Spleen (tissue), 11 donors: ENCODE results near the gene ALK. TPM values are rescaled to one million over a fixed set of nuclear protein-coding genes. Genes with fewer than 3 reads are reported as not detected.

Experiments used
- DNase-seq: peaks from one replicate; pipeline ENCODE4 v3.0.0-alpha.2; 2020
- H3K27ac ChIP-seq, 8 donors: fragments of 200-600 bp; sonication (generic) in 7 of 8; 1 replicate in 4 of 8; 2 replicates in 4 of 8; pipeline versions ENCODE4 v1.5.0 to v1.8.0; 2016 to 2021; ENCODE audit warnings: inconsistent platforms in 4 of 8, mild to moderate bottlenecking in 4 of 8, moderate library complexity in 1 of 8
- H3K27me3 ChIP-seq, 7 donors: fragments of 200-600 bp; sonication (generic) in 6 of 7; replicated peaks in 1 of 7; 1 replicate in 4 of 7; 2 replicates in 3 of 7; pipeline versions ENCODE4 v1.5.0 to v1.8.0; 2016 to 2021; ENCODE audit warnings: inconsistent platforms in 3 of 7, mild to moderate bottlenecking in 1 of 7
- H3K36me3 ChIP-seq, 6 donors: fragments of 200-600 bp; sonication (generic) in 5 of 6; 1 replicate in 4 of 6; 2 replicates in 2 of 6; pipeline versions ENCODE4 v1.5.0 to v1.8.0; 2016 to 2021; ENCODE audit warnings: inconsistent platforms in 2 of 6
- H3K4me1 ChIP-seq, 6 donors: fragments of 200-600 bp; sonication (generic) in 5 of 6; 1 replicate in 3 of 6; 2 replicates in 3 of 6; pipeline versions ENCODE4 v1.5.0 to v1.8.0; 2016 to 2021; ENCODE audit warnings: inconsistent platforms in 3 of 6
- H3K4me3 ChIP-seq, 8 donors: fragments of 200-600 bp; sonication (generic) in 7 of 8; 1 replicate in 4 of 8; 2 replicates in 4 of 8; pipeline versions ENCODE4 v1.5.0 to v1.8.0; 2016 to 2021; ENCODE audit warnings: inconsistent platforms in 4 of 8, mild to moderate bottlenecking in 4 of 8, moderate library complexity in 2 of 8
- H3K9me3 ChIP-seq, 8 donors: fragments of 200-600 bp; sonication (generic) in 7 of 8; 1 replicate in 4 of 8; 2 replicates in 4 of 8; pipeline versions ENCODE4 v1.5.0 to v1.8.0; 2016 to 2021; ENCODE audit warnings: inconsistent platforms in 4 of 8
- POLR2A ChIP-seq, 3 donors: fragments of 450-650 bp; IDR thresholded peaks; one replicate each; pipeline ENCODE4 v1.5.1; 2017; ENCODE audit warnings: antibody characterized with exemption in 3 of 3, mild to moderate bottlenecking in 1 of 3
- POLR2AphosphoS5 ChIP-seq, 3 donors: sonication (generic); formaldehyde crosslinking; IDR thresholded peaks; one replicate each; pipeline ENCODE4 v1.5.1; 2017; ENCODE audit warnings: antibody characterized with exemption in 3 of 3
- WGBS, 5 donors: extraction: QIAGEN DNeasy Blood & Tissue Kit in 3 of 5; methylation state at CpG; one replicate each; pipeline versions ENCODE4 v1.1.5 to v1.1.7; 2013 to 2018; 5-methylcytosine and 5-hydroxymethylcytosine counted together
- intact Hi-C: fragments of 100-400 bp; cut with DNase I; formaldehyde crosslinking; loops from one replicate; pipeline ENCODE4 v1.15.0; 2023; ENCODE audit warnings: low total_unique reads
- polyA plus RNA-seq, 3 donors: library from polyadenylated mRNA; stranded (reverse); fragments of 200-250 nt; gene quantifications; one replicate each; pipeline ENCODE4 v1.2.1, GENCODE V29; 2013
- total RNA-seq, 7 donors: library from RNA; depleted of rRNA in 3 of 7; stranded (reverse); fragments of >200 nt in 3 of 7; fragmentation: NEBNext Ultra II Directional in 4 of 7; extraction: Animal tissue kit (Norgen Biotek cat#: 25700) in 4 of 7; gene quantifications; one replicate each; pipeline versions ENCODE4 v1.1.0 to v1.2.1, GENCODE V29; 2016 to 2021
- TF ChIP-seq, protein P1 (sequence below), 11 experiments: fragments of 200-600 bp in 7 of 11; fragments of 450-650 bp in 4 of 11; sonication (generic) in 4 of 11; IDR thresholded peaks in 8 of 11; conservative IDR thresholded peaks in 3 of 11; 1 replicate in 7 of 11; 2 replicates in 4 of 11; pipeline versions ENCODE4 v1.4.0 to v1.8.0; 2016 to 2021; ENCODE audit warnings: antibody characterized with exemption in 11 of 11, inconsistent platforms in 4 of 11, mild to moderate bottlenecking in 1 of 11
- donor health status: healthy with polysubstance abuse.
- donor health status: DM: no; HTN: no; CAD: no; lungs with moderate emphysema.
- donor health status: DM: no; HTN: no; CAD: no.
- donor health status: Bipolar disorder and iron deficiency.
- donor health status: healthy.
- donor health status: DM: no; HTN: no; CAD: no.
- donor health status: DM: yes; HTN: yes; CAD: no.

ALK gene
- total and polyA plus RNA-seq, 10 donors = 0.03 to 0.28 (median 0.06) TPM; not detected in 7

DNA sequence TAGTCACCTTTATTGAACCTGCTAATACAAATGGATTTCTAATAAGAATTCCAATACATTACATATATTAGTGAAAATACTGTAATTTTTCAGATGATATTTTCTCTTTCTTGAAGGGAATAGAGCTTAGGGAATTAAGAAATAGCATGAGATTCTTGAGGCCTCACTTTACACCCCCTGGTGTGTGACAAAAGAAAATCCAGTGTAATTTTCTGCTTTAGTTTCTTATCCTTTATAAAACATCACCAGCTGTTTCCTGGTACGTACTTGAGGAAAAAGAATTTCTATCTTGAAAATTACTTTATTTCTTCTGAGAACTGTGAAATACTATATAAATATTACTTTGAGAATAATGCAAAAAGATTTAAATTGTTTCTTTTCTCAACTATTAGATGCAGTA, 734.6 kb downstream of the ALK start:
- Histone ChIP-seq H3K27ac (no peak overlapping the region), H3K9me3 (no peaks in the 10 kb centered on the region), H3K36me3 (peaks cover 0 to 41% (median 0%) of the 10 kb centered on the region in 6 donors), H3K27me3 (no peaks in the 10 kb centered on the region), H3K4me3 (no peak overlapping the region), H3K4me1 (no peaks in the 10 kb centered on the region)
- intact Hi-C loops = no loop called here
- TF ChIP-seq POLR2A (IDR thresholded peaks at IDR 0.05) (no peak), POLR2AphosphoS5 (IDR thresholded peaks at IDR 0.05) (no peak)
- TF ChIP-seq, protein P1, sequence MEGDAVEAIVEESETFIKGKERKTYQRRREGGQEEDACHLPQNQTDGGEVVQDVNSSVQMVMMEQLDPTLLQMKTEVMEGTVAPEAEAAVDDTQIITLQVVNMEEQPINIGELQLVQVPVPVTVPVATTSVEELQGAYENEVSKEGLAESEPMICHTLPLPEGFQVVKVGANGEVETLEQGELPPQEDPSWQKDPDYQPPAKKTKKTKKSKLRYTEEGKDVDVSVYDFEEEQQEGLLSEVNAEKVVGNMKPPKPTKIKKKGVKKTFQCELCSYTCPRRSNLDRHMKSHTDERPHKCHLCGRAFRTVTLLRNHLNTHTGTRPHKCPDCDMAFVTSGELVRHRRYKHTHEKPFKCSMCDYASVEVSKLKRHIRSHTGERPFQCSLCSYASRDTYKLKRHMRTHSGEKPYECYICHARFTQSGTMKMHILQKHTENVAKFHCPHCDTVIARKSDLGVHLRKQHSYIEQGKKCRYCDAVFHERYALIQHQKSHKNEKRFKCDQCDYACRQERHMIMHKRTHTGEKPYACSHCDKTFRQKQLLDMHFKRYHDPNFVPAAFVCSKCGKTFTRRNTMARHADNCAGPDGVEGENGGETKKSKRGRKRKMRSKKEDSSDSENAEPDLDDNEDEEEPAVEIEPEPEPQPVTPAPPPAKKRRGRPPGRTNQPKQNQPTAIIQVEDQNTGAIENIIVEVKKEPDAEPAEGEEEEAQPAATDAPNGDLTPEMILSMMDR (IDR thresholded peaks at IDR 0.05 in 8 of 11, conservative IDR thresholded peaks at IDR 0.05 in 3 of 11) = no peak
- WGBS, 5 donors = 88 to 100% (median 92%) methylated on average over 1 of the region's 1 CpG
- DNase-seq = no peak

DNA sequence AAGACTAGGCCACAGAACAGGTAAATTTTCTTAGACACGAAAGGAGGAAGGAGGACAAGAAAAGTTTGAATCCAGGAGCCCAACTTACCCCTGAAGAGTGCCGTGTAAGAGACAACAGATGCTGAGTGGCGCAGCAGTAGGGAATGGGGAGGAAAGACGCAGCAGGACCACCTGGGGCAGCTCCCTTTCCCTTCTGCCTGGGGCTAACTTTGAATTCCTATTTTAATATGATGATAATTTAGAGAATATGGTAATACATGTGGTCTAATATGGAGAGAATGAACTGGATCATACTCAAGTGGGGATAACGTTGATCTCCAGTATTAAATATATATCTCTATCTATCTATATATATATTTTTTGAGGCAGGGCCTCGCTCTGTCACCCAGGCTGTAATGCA, 736.9 kb downstream of the ALK start:
- Histone ChIP-seq H3K36me3 (peaks cover 0 to 62% (median 4%) of the 10 kb centered on the region in 6 donors), H3K27ac (no peak overlapping the region), H3K4me3 (no peak overlapping the region), H3K27me3 (no peaks in the 10 kb centered on the region), H3K9me3 (no peaks in the 10 kb centered on the region), H3K4me1 (no peaks in the 10 kb centered on the region)
- no peak for DNase-seq
- no peak for TF ChIP-seq POLR2A (IDR thresholded peaks at IDR 0.05)
- intact Hi-C loops = no loop called here
- 89 to 94% (median 93%) methylated on average over 6 of the region's 6 CpGs for WGBS, 5 donors

DNA sequence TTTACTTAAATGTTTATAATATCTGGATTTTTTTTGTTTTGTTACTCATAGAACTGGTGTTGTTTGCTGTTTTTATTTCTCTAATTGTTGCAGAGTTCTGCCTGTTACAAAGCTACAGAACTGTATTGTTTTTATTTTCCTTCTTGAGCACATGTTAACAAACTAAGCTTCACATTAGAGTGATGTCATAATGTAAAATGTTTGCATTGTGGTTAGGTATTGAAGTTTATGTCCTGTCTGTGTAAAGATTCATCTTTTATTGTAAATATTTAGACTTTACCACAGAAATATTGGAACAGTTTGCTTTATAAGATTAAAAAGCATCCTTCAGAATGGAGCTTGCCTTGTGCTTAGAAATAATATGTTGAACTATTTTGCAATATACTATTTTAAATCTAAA, 738.5 kb downstream of the ALK start:
- H3K36me3 ChIP-seq = peaks cover 0 to 61% (median 4%) of the 10 kb centered on the region in 6 donors
- no peaks in the 10 kb centered on the region for H3K9me3 ChIP-seq
- no peaks in the 10 kb centered on the region for H3K4me1 ChIP-seq
- no peak for DNase-seq
- no peak overlapping the region for H3K4me3 ChIP-seq
- intact Hi-C loops = no loop called here
- H3K27me3 ChIP-seq = no peaks in the 10 kb centered on the region
- TF ChIP-seq POLR2AphosphoS5 (IDR thresholded peaks at IDR 0.05) (no peak), POLR2A (IDR thresholded peaks at IDR 0.05) (no peak)
- TF ChIP-seq, protein P1 (IDR thresholded peaks at IDR 0.05 in 8 of 11, conservative IDR thresholded peaks at IDR 0.05 in 3 of 11) = no peak
- no peak overlapping the region for H3K27ac ChIP-seq

- intact Hi-C loops = no loop called here
- DNase-seq = no peak
- TF ChIP-seq, protein P1 (IDR thresholded peaks at IDR 0.05 in 8 of 11, conservative IDR thresholded peaks at IDR 0.05 in 3 of 11) = no peak
- TF ChIP-seq POLR2A (IDR thresholded peaks at IDR 0.05) = no peak
- TF ChIP-seq POLR2AphosphoS5 (IDR thresholded peaks at IDR 0.05) = no peak
- H3K4me1 ChIP-seq = no peaks in the 10 kb centered on the region
- 77 to 96% (median 82%) methylated on average over 1 of the region's 1 CpG for WGBS, 5 donors
- no peak overlapping the region for H3K27ac ChIP-seq
- peaks cover 0 to 55% (median 4%) of the 10 kb centered on the region in 6 donors for H3K36me3 ChIP-seq
- H3K27me3 ChIP-seq = no peaks in the 10 kb centered on the region
- no peak overlapping the region for H3K4me3 ChIP-seq
- H3K9me3 ChIP-seq = no peaks in the 10 kb centered on the region
These were observed 739.1 kb downstream of the ALK start for GRCh38 chr2:29182334-29182733.

- Histone ChIP-seq H3K27ac (no peak overlapping the region), H3K9me3 (no peaks in the 10 kb centered on the region), H3K4me1 (no peaks in the 10 kb centered on the region), H3K36me3 (peaks cover 0 to 55% (median 11%) of the 10 kb centered on the region in 6 donors), H3K27me3 (no peaks in the 10 kb centered on the region), H3K4me3 (no peak overlapping the region)
- intact Hi-C loops = no loop called here
- 89 to 99% (median 97%) methylated on average over 3 of the region's 3 CpGs for whole genome bisulfite sequencing, 5 donors
- no peak for DNase-seq
- TF ChIP-seq POLR2AphosphoS5 (IDR thresholded peaks at IDR 0.05) (no peak), POLR2A (IDR thresholded peaks at IDR 0.05) (no peak)
- TF ChIP-seq, protein P1 (IDR thresholded peaks at IDR 0.05 in 8 of 11, conservative IDR thresholded peaks at IDR 0.05 in 3 of 11) = no peak
These were observed 746.0 kb downstream of the ALK start for GRCh38 chr2:29175338-29175737.
